Measurements from ENCODE around the gene KCTD1.
A peak's percentile ranks its signal among the peaks of the same experiment; 100 is the strongest.

Gene KCTD1

GRCh38 chr18:26548415-26549262 lies at the start of gene KCTD1:
Gene KCTD1 (minus strand): TSS chr18:26548553. CDS start chr18:26548536, 17 bp downstream.
- Histone ChIP-seq H3K79me2 (ENCODE audit: insufficient read depth, low read length) (peaks cover 72% of the 10 kb centered on the region), H3K4me2 (ENCODE audit: insufficient read depth, low read length) (peak within 1 kb of the TSS; percentile 98), H3K27ac (ENCODE audit: low read length) (peak within 1 kb of the TSS; percentile 91), H3K36me3 (ENCODE audit: insufficient read depth, low read length) (peaks cover 19% of the 10 kb centered on the region), H3K9me3 (ENCODE audit: insufficient read depth, low read length, severe bottlenecking) (no peaks in the 10 kb centered on the region), H3K27me3 (ENCODE audit: insufficient read depth, low read length, poor library complexity) (no peaks in the 10 kb centered on the region), H4K20me1 (ENCODE audit: insufficient read depth, low read length) (peaks cover 10% of the 10 kb centered on the region; the same call in 1 of the 2 replicates), H2AFZ (ENCODE audit: low read depth, low read length) (peak within 1 kb of the TSS; percentile 80), H3K4me3 (ENCODE audit: low read depth in 1 of 2, low read length in 2 of 2) (peak within 1 kb of the TSS; percentile 68 to 71), H3K9ac (ENCODE audit: low read depth, low read length) (peak within 1 kb of the TSS; percentile 92), H3K4me1 (ENCODE audit: insufficient read depth, low read length) (peaks cover 59% of the 10 kb centered on the region)
- ATAC-seq (ENCODE audit: insufficient read depth, low read depth) (peak; percentile 70), DNase-seq (peak; percentile 89)
- TF ChIP-seq EZH2 (IDR thresholded peaks at IDR 0.05; ENCODE audit: borderline replicate concordance, low read depth, low read length, severe bottlenecking) (no peak), CTCF (IDR thresholded peaks at IDR 0.05; ENCODE audit: borderline replicate concordance, extremely low read depth, low read length, poor library complexity, severe bottlenecking) (no peak)

GRCh38 chr18:26593365-26594320 lies 45.3 kb upstream of the KCTD1 start:
- H3K4me3 ChIP-seq (ENCODE audit: low read depth in 1 of 2, low read length in 2 of 2): no peak overlapping the region
- H3K36me3 ChIP-seq (ENCODE audit: insufficient read depth, low read length): no peaks in the 10 kb centered on the region
- DNase-seq: no peak
- H3K27ac ChIP-seq (ENCODE audit: low read length): no peak overlapping the region
- H3K27me3 ChIP-seq (ENCODE audit: insufficient read depth, low read length, poor library complexity): no peaks in the 10 kb centered on the region
- H4K20me1 ChIP-seq (ENCODE audit: insufficient read depth, low read length): no peaks in the 10 kb centered on the region
- no peaks in the 10 kb centered on the region for H3K9me3 ChIP-seq (ENCODE audit: insufficient read depth, low read length, severe bottlenecking)
- no peak overlapping the region for H2AFZ ChIP-seq (ENCODE audit: low read depth, low read length)
- no peaks in the 10 kb centered on the region for H3K79me2 ChIP-seq (ENCODE audit: insufficient read depth, low read length)
- H3K9ac ChIP-seq (ENCODE audit: low read depth, low read length): no peak overlapping the region
- ATAC-seq (ENCODE audit: insufficient read depth, low read depth): 0 out of 3 replicates have a peak, but pooled peaks have one; percentile 42
- no peak overlapping the region for H3K4me2 ChIP-seq (ENCODE audit: insufficient read depth, low read length)
- TF ChIP-seq EZH2 (IDR thresholded peaks at IDR 0.05; ENCODE audit: borderline replicate concordance, low read depth, low read length, severe bottlenecking) (no peak), CTCF (IDR thresholded peaks at IDR 0.05; ENCODE audit: borderline replicate concordance, extremely low read depth, low read length, poor library complexity, severe bottlenecking) (no peak)
- no peaks in the 10 kb centered on the region for H3K4me1 ChIP-seq (ENCODE audit: insufficient read depth, low read length)

GRCh38 chr18:26584745-26585144 lies 36.4 kb upstream of the KCTD1 start:
- Histone ChIP-seq H4K20me1 (ENCODE audit: insufficient read depth, low read length) (no peaks in the 10 kb centered on the region), H2AFZ (ENCODE audit: low read depth, low read length) (no peak overlapping the region)
- ATAC-seq (ENCODE audit: insufficient read depth, low read depth): no peak

More at GRCh38 chr18:26584745-26585144, 36.4 kb upstream of the KCTD1 start:
- H3K79me2 ChIP-seq (ENCODE audit: insufficient read depth, low read length): no peaks in the 10 kb centered on the region
- H3K9ac ChIP-seq (ENCODE audit: low read depth, low read length): no peak overlapping the region
- no peaks in the 10 kb centered on the region for H3K4me1 ChIP-seq (ENCODE audit: insufficient read depth, low read length)
- no peaks in the 10 kb centered on the region for H3K9me3 ChIP-seq (ENCODE audit: insufficient read depth, low read length, severe bottlenecking)
- H3K36me3 ChIP-seq (ENCODE audit: insufficient read depth, low read length): no peaks in the 10 kb centered on the region
- DNase-seq: no peak
- no peak overlapping the region for H3K4me2 ChIP-seq (ENCODE audit: insufficient read depth, low read length)
- no peaks in the 10 kb centered on the region for H3K27me3 ChIP-seq (ENCODE audit: insufficient read depth, low read length, poor library complexity)
- no peak overlapping the region for H3K27ac ChIP-seq (ENCODE audit: low read length)
- TF ChIP-seq EZH2 (IDR thresholded peaks at IDR 0.05; ENCODE audit: borderline replicate concordance, low read depth, low read length, severe bottlenecking) (no peak), CTCF (IDR thresholded peaks at IDR 0.05; ENCODE audit: borderline replicate concordance, extremely low read depth, low read length, poor library complexity, severe bottlenecking) (no peak)
- H3K4me3 ChIP-seq (ENCODE audit: low read depth in 1 of 2, low read length in 2 of 2): no peak overlapping the region

Data from DND-41 (cell line).